ENCODE results near the gene FGF22. TPM values are rescaled to one million over a fixed set of nuclear protein-coding genes. Genes with fewer than 3 reads are reported as not detected.
"Not testable (repeated sequence)": the region's sequence is repeated elsewhere in the genome, so short reads cannot be mapped to it uniquely, and the experiment has no call there.

FGF22 gene
- total RNA-seq, 1 donor from 2014 or later: not detected

DNA sequence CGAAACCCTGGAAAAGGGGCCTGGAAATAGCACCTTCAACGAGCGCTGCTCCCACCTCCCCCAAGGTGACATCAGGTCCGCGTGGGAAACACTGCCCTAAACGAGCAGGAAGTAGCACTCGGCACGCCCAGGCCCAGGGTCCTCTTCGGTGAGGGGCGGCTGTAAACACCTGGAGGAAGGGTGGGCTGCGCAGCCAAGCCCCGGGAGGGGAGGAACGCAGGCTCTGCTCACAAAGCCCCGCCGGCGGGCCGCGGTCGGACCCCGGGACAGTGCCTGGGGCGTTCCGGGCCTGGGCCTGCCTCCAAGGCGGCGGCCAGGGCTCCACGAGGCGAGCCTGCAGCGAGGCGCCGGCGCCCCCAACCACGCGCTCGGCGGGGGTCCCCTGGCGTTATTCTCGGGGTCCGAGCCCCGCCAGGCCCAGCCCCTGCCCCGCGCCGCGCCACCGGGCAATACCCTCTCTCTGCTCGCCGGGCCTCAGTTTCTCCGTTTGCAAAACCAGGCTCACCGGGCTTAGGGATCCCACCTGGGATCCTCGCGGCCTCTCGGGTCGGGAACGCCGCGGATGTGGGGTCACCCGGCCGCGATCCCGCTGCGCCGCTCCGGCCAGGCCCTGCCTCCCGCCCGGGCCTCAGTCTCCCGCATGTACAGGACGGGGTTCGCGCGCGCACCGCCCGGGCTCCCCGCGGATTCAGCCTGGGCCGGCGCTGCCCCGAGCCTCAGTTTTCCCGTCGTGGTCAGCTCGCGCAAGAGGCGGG is 22.7 kb downstream of the FGF22 start:
- no peaks in the 10 kb centered on the region for H3K36me3 Mint-ChIP-seq
- H3K9me3 Mint-ChIP-seq: no peaks in the 10 kb centered on the region
- peak overlapping the region; percentile 87 for H3K4me3 Mint-ChIP-seq
- peak overlapping the region; percentile 89 for H3K27ac Mint-ChIP-seq
- H3K4me1 Mint-ChIP-seq (ENCODE audit: unreplicated experiment): peaks cover 14% of the 10 kb centered on the region
- no peak for DNase-seq (ENCODE audit: extremely low spot score, unreplicated experiment)
- no peaks in the 10 kb centered on the region for H3K27me3 Mint-ChIP-seq
- TF ChIP-seq, protein P1, sequence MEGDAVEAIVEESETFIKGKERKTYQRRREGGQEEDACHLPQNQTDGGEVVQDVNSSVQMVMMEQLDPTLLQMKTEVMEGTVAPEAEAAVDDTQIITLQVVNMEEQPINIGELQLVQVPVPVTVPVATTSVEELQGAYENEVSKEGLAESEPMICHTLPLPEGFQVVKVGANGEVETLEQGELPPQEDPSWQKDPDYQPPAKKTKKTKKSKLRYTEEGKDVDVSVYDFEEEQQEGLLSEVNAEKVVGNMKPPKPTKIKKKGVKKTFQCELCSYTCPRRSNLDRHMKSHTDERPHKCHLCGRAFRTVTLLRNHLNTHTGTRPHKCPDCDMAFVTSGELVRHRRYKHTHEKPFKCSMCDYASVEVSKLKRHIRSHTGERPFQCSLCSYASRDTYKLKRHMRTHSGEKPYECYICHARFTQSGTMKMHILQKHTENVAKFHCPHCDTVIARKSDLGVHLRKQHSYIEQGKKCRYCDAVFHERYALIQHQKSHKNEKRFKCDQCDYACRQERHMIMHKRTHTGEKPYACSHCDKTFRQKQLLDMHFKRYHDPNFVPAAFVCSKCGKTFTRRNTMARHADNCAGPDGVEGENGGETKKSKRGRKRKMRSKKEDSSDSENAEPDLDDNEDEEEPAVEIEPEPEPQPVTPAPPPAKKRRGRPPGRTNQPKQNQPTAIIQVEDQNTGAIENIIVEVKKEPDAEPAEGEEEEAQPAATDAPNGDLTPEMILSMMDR (conservative IDR thresholded peaks at IDR 0.05): no peak

- Mint-ChIP-seq H3K4me1 (ENCODE audit: unreplicated experiment) (peaks cover 14% of the 10 kb centered on the region), H3K36me3 (no peaks in the 10 kb centered on the region), H3K9me3 (no peaks in the 10 kb centered on the region), H3K27ac (peak within 1 kb of the TSS; percentile 92), H3K4me3 (peak within 1 kb of the TSS; percentile 89), H3K27me3 (no peaks in the 10 kb centered on the region)
- peak; percentile 94 for DNase-seq (ENCODE audit: extremely low spot score, unreplicated experiment)
- TF ChIP-seq, protein P1 (conservative IDR thresholded peaks at IDR 0.05): no peak
These were observed 23.4 kb downstream of the FGF22 start, which contains the start of gene RNF126 for GRCh38 chr19:662962-663681. RNF126 (minus strand) TSS chr19:663214; CDS start chr19:663121, 93 bp downstream.

GRCh38 chr19:663682-664117 is 24.0 kb downstream of the FGF22 start:
- Mint-ChIP-seq H3K27ac (peak overlapping the region; percentile 92), H3K4me3 (peak overlapping the region; percentile 89), H3K27me3 (no peaks in the 10 kb centered on the region)

DNA sequence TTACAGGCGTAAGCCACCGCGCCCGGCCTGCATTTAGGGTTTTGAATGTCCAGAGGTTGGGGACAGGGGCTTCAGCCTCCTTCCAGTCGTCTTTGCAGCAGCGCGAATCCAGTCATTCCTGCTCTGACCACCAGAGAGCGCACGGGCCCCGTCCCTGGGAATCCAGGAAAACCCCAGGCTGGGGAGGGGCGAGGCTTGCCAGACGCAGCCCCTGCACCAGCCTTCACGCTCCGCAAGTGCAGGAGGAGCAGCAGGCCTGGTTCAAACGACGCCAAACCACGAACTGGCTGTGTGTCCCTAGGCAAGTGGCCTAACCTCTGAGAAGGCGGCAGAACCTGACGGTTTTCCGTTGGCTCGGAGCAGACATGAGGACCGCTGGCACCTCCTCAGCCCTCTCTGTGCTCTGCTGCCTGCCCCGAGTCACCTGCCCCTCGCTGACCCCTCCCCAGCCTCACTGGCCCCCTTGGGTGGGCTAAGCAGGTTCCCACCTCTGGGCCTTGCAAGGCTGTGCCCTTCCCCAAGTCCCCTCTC is 25.3 kb downstream of the FGF22 start:
- peak; percentile 93 for DNase-seq (ENCODE audit: extremely low spot score, unreplicated experiment)

More at GRCh38 chr19:663682-664117, 24.0 kb downstream of the FGF22 start:
- DNase-seq (ENCODE audit: extremely low spot score, unreplicated experiment): no peak
- TF ChIP-seq, protein P1 (conservative IDR thresholded peaks at IDR 0.05): no peak
- peaks cover 14% of the 10 kb centered on the region for H3K4me1 Mint-ChIP-seq (ENCODE audit: unreplicated experiment)
- no peaks in the 10 kb centered on the region for H3K9me3 Mint-ChIP-seq
- no peaks in the 10 kb centered on the region for H3K36me3 Mint-ChIP-seq

DNA sequence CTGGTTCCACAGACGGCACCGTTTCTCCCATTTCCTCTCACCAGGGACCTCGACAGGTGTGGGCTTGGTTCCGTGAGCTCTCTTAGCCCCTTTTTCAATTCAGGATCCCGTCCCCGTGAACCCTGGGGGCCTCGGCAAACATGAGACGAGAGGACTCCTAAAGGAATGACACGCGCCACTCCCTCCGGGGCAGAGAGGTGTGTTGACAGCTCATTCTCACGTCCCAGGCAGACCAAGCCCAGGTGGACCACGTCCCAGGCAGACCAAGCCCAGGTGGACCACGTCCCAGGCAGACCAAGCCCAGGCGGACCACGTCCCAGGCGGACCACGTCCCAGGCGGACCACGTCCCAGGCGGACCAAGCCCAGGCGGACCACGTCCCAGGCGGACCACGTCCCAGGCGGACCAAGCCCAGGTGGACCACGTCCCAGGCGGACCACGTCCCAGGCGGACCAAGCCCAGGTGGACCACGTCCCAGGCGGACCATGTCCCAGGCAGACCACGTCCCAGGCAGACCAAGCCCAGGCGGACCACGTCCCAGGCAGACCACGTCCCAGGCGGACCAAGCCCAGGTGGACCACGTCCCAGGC is 27.4 kb downstream of the FGF22 start:
- not testable (repeated sequence) for H3K27me3 Mint-ChIP-seq; H3K4me1 Mint-ChIP-seq (ENCODE audit: unreplicated experiment); H3K9me3 Mint-ChIP-seq

More for the DNA sequence above, 25.3 kb downstream of the FGF22 start:
- Mint-ChIP-seq H3K4me1 (ENCODE audit: unreplicated experiment) (peaks cover 14% of the 10 kb centered on the region), H3K9me3 (no peaks in the 10 kb centered on the region), H3K27me3 (no peaks in the 10 kb centered on the region), H3K4me3 (peak overlapping the region; percentile 83), H3K27ac (peak overlapping the region; percentile 87), H3K36me3 (no peaks in the 10 kb centered on the region)
- TF ChIP-seq, protein P1 (conservative IDR thresholded peaks at IDR 0.05): peak; percentile 97

GRCh38 chr19:668675-669434 is 29.2 kb downstream of the FGF22 start:
- not testable (repeated sequence) for DNase-seq (ENCODE audit: extremely low spot score, unreplicated experiment); H3K4me3 Mint-ChIP-seq; H3K4me1 Mint-ChIP-seq (ENCODE audit: unreplicated experiment); H3K27ac Mint-ChIP-seq; H3K9me3 Mint-ChIP-seq; H3K36me3 Mint-ChIP-seq; H3K27me3 Mint-ChIP-seq

More for the DNA sequence above, 27.4 kb downstream of the FGF22 start:
- H3K4me3 Mint-ChIP-seq; DNase-seq (ENCODE audit: extremely low spot score, unreplicated experiment); H3K27ac Mint-ChIP-seq; H3K36me3 Mint-ChIP-seq: not testable (repeated sequence)
